GM11168 (cell line): Measurements from ENCODE around the gene SLC43A2.
"Not testable (repeated sequence)": the region's sequence is repeated elsewhere in the genome, so short reads cannot be mapped to it uniquely, and the experiment has no call there.

Source experiments
- in situ Hi-C: fragments of 300-500 bp; cut with MboI; formaldehyde crosslinking; loops from one replicate; pipeline ENCODE4 v1.12.0; 2022; ENCODE audit warnings: low sequenced_read_pairs; ENCODE audit not compliant: unreplicated experiment

Gene SLC43A2

DNA sequence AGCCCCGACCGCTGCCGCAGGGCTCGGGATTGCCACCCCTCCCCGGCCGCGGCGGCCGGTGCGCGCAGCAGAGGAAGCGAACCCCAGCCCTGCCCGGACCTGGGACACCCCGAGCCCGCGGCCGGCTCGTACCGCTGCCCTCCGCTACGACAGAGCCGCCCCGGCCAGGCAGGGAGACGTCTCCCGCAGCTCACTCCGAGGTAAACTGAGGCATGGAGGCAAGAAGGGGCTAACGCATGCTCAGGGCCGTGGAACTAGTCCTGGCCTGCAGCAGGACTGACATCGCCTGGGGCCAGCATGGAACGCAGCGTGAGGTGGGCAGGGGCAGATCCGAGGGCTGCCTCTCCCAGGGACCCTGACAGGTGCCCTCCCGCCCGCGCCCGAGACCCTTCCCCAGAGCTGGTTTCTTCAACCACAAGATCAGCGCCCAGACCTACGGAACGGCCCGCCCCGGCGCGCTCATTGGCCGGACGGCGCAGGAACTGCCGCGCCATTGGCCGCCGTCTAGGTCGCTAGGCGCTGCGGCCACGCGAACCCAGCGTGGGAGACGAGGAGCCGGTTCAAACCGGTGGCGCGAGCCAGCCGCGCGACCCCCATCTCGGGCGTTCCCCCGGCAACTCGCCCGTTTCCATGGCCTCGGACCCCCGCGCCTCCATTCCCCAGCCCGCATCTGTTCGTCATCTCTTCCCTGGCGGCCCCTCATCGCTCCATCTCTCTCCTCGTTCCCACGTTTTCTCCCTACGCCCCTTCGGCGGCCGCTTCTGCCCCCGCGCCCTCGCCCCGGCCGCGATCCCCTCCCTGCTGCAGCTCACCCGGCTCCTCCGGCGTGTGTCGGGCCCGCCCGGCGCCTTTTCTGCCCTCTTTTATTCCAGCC, at the start of gene SLC43A2:
Gene SLC43A2 (minus strand): TSS at position 853 of the 874 bp plus-strand sequence. CDS start 960 bp downstream, outside the sequence.
- in situ Hi-C loops, result no loop called here

DNA sequence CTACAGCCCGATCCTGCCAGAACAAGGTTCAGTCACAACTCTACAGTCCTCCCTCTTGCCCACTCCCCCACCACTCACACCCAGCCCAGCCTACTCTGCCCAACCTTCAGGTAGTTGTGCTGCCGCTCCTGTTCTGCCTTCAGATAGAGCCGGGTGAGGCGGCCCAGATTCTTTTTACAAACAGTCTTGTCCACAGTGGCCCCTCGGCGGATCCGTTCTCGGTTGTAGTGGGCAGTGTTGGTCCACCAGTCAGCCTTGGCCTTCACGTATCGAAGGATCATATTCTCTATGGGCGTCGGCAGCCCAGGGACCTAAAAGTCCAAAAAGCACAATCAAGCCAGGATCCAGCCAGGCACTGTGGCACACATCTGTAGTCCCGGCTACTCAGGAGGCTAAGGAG, 47.8 kb upstream of the SLC43A2 start:
- in situ Hi-C loops, result no loop called here

DNA sequence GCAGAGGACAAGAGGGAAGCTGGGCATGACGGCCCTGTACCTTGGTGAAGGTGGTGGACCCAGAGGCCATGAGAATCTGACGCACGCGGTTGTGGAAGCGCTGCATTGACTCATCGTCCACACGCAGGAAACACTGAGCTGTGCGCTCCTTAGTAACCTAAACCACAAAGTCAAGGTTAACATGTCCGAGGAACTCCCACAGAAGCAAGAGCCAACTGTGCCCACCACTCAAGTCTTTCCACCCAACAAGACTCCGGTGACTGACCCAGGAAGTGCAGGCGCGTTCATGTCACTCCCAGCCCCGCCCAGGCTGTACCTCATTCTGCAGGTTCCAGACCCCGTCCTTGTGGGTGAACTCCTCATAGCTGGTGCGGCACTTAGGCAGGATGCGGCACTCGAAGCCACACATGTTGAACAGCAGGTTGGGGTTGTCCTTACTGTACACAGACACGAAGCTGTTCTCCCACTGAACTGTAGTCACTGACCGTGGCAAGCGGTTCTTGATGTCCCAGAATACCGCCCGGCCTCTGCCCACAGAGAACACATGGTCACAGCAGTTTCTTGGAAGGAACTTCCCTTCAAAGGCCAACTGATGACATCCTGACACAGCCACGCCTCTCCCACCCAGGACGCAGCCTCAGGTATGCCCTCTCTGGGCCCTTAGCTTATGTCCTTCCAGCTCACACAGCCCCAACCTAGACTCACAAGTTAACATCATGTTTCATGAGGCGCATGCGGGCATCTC, 44.6 kb upstream of the SLC43A2 start:
- in situ Hi-C loops, result no loop called here

DNA sequence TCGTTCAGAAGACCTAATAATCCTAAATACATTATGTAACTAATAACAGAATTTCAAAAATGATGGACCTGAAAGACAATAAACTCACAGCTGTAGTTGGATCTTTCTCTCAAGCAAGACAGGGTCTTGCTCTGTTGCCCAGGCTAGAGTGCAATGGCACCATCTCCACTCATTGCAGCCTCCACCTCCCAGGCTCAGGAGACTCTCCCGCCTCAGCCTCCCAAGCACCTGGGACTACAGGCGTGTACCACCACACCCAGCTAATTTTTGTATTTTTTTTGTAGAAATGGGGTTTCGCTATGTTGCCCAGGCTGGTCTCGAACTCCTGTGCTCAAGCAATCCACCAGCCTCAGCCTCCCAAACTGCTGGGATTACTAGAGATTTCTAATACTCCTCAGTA, 35.3 kb upstream of the SLC43A2 start:
- in situ Hi-C loops, result not testable (repeated sequence)

DNA sequence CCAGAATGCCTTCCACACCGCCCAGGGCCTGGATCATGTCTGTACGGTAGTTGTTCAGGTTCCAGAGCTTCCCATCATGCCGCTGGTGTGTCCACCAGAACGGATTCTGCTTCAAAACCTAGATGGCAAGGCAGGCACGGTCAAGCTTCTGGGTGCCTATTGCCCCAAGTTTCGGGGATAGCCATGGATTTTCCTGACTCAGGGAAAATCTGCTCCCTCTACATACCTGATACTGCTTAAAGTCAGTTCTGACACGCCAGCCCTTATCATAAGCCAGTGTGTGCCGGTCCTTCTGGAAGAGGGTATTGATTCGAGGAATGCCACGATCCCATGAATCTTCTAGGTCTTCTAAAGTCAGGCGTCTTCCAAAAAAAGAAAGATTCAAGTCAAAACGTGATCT, 32.4 kb upstream of the SLC43A2 start:
- in situ Hi-C loops, result no loop called here

DNA sequence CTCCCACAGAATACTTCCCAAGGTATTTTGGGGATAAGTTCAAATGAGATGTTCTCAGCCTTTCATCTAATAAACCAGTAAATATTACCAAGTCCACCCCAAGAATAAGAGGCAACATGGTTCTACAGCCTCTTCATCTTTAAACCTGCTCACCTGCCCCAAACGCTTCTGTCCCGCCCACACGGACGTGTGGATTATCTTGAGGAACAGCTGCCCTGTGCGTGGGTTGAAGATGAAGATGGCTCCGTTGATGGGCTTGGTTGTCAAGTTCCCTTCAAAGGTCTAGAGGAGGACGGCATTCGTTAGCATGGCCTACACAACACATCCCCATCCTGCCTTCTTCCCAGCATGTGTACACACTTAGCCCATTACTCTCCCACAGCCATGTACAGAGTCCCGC, 29.5 kb upstream of the SLC43A2 start:
- in situ Hi-C loops, result no loop called here

DNA sequence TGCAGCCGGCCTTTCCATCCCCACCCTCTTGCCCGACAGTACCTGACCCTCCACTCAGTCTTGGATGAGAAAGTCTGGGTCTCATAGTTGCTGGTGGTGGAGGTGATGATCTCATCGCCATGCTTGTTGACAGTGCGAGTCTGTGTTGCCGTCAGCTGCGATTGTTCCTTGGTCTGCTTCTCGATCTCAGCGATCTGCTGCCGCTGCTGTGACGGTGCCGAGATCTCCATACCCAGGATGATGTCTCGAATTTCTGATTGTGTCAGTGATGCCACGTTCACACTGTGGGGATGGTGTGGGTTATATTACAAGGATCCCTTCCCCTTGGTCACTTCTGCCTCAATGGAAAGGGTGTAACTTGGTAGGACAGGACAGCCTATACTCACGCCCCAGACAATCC, 25.1 kb upstream of the SLC43A2 start:
- in situ Hi-C loops, result no loop called here

DNA sequence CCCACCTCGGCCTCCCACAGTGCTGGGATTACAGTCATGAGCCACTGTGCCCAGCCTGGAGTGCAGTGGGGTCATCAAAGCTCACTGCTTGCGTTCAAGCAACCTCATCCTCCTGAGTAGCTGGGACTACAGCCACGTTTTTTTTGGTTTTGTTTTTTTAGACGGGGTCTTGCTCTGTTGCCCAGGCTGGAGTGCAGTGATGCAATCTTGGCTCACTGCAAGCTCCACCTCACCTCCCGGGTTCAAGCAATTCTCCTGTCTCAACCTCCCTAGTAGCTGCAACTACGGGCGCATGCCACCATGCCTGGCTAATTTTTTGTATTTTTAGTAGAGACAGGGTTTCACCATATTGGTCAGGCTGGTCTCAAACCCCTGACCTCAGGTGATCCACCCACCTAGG, 24.2 kb upstream of the SLC43A2 start:
- in situ Hi-C loops, result not testable (repeated sequence)

DNA sequence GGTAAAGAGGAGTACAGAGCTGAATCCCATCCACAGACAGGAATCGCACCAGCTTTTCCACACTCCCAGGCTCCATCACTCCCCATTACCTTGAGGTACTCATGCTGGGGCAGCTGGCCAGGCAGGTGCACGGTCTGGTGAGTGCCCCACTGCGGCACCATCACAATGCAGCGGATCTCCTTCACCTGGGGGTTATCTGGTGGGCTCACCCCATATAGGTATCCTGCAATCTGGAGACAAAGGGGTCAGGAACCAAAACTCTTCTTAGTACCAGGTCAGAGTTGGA, 22.9 kb upstream of the SLC43A2 start:
- in situ Hi-C loops, result no loop called here

DNA sequence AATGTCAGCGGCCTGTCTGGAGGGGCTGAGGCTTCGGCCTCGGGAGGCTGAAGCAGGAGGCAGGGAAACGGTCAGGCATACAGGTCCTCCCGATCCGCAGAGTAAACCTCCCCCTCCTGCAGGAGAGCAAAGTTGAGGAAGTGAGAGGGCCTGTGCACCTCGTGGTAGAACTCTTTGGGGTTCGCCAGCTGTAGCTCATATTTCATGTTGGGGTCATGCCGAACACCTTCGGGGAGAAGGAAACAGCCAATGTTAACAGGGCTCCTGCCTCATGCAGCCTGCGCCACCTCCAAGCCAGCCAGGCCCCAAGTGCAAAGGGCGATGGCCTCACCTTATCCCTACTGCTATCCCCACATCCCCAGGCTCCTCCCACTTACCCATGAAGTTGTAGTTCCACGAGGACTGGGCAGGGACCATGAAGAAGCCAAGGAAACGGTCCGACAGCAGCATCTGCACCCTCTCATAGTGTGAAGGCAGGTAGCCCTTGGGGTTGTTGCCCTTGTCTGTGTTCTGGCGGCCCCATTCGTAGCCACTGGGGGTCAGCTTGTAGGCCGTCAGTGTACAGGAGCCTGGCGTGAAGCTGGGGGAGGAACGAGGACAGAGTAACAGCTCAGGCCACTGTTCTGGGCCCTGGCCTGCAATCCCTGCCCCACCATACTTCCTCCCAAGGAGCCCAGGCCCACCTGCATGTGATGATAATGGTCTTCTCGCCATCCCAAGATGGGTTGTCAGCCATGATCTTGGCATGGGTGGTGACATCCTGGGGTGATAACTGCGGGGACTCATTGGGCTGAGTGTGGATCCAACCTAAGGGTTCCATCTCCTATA, 22.3 kb upstream of the SLC43A2 start:
- in situ Hi-C loops, result no loop called here

DNA sequence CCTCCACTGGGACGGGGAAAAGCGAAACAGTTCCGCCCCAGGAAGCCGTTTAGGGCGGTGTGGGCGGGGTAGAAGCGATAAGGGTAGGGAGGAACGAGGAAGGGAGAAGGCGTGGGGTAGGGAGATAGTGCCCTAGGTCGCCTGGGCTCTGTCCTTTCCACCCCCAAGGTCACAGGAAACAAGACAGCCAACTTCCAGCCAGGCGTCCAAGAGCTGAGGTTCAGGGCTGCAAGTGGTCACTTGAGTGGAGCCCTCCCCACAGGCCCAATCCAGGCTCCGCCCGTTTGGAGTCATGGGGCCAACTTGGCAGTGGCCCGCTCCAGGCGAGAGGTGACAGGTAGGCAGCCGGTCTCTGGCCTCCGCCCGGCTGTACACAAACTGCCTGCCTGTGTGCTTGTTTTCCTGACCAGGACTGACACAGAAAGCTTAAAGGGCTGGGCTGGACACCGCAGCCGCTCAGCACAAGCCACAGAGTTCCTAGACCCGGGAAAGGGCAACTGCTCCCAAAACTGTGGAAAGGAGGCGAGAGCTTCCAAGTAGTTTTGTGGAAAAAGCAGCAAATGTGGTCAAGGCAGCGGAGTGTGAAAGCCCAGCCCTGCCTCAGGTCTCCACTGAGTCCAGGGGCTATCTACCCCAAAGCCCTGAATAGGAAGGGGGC, 21.3 kb upstream of the SLC43A2 start, which contains the start of gene RILP:
Gene RILP (minus strand): TSS at position 23 of the 658 bp plus-strand sequence. CDS start 62 bp downstream, outside the sequence.
- in situ Hi-C loops, result loop anchor here (10.0 kb wide), 1 partner anchor 275 kb away; no protein-coding TSS in a partner anchor

DNA sequence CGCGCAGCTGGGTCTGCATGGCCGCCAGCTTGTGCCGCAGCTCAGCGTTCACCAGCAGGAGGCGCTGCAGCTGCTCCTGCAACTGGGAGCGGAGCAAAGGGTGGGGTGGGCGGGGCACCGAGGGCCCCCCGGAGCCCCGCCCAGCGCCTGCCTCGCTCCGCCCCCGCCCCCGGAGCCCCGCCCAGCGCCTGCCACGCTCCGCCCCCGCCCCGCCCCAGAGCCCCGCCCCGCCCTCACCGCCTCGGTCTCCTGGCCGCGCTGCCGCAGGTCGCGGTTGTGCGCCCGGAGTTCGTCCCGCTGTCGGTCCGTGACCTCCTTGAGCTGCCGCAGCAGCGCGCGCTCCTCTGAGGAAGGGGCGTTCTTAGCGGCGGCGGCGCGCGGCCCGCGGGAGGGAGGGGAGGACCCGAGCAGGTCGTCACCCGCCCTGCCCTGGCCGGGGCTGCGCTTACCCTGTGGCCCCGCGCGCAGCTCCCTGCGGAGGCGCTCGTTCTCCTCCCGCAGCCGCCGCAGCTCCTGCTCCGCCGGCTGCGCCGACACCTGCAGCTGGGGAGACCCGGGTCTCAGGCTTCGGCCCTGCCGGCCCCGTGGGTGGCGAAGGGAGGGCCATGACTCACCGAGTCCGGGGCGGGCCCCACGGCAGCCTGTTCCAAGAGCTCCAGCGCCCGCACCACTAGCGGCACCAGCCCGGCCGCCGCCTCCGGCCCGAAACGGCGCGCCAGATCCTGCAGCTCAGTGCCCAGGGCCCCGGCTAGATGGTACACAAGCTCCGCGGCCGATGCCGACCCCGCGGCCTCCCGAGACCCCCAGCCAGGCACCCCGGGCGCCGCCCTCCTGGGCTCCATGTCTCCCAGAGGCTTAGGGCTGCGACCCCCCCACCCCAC, 20.6 kb upstream of the SLC43A2 start:
- in situ Hi-C loops, result loop anchor here (10.0 kb wide), 1 partner anchor 274 kb away; no protein-coding TSS in a partner anchor

DNA sequence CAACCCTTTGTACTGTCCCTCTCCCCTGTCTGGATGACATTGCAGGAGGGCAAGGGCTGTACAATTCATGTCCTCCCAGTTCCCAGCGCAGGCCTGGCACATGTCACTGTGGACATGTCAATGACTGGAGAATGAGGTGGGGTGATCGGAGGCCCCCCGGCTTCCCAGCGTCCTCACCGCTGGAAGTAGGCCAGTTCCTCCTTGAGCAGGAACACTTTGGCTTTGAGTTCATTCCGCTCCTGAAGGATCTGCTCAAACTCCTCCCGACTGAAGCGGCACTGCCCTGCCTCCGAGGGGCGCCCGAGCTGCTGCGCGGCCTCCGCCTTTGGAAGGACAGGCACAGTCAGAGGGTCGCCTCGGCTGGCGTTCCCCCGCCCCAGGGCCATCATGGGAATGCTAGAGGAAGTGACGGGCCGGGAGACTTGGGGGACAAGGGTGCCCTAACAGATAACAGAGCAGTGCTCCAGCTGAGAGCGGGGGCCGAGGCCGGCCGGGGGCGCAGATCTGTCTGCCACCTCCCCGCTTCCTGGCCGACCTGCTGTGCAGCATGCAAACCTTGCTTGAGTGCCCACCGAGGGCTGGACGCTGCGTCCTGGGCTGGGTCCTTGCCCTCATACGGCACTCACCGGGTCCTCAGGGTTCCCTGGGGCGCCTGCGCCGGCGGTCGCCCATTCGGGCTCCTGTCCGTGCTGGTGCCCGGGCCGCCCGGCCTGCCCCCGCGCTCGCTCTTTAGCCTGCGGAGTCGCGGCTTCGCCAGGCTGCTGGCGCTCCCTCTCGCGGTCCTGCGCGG, 19.7 kb upstream of the SLC43A2 start:
- in situ Hi-C loops, result loop anchor here (10.0 kb wide), 1 partner anchor 274 kb away; no protein-coding TSS in a partner anchor

DNA sequence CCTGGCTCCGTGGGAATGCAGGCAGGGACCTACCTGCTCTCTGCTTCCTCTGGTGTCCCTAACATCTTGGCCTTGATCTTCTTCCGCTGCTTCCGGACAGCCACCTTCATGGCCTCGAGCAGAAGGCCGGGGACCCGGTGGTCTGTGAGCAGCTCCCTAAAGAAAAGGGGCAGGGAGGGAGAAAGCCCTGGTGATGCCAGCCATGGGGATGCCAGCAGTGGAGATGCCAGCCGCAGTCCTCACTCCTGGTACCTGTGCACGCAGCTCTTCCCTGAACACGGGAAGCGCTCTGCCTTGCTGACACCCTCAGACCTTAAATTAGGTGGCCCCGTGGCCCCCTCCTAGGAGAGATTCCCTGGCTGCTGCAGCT, 19.2 kb upstream of the SLC43A2 start:
- in situ Hi-C loops, result loop anchor here (10.0 kb wide), 1 partner anchor 273 kb away; no protein-coding TSS in a partner anchor

DNA sequence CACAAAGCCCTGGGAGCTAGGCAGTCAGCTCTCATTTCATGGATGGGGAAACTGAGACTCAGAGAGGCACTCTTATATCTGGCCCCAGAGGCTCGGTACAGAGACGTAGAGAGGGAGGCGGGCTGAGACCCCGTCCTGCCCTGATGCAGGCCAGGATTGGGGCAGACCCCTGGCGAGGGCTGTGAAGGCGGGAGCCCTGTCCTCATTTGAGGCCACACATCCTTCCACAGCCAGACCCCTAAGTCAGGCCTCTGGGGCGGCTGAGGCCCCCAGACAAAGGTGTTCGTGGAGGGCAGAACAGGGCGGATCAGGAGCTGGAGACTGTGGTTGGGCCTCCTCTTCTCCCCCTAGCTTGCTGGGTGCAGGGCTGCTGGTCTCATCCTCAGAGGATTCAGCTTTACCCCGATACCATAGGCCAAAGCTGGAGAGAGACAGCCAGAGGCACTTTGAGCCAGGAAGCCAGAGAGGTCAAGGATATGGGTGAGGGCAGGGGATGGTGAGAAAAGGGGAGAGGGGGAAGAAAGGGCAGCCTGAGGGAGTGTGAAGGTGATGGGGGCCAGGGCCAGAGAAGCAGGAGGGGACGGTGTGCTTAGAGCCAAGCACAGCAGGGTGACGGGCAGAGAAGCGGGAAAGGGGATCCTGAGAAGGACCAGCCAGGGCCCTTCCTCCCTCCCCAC, 17.7 kb upstream of the SLC43A2 start:
- in situ Hi-C loops, result loop anchor here (10.0 kb wide), 1 partner anchor 272 kb away; no protein-coding TSS in a partner anchor

DNA sequence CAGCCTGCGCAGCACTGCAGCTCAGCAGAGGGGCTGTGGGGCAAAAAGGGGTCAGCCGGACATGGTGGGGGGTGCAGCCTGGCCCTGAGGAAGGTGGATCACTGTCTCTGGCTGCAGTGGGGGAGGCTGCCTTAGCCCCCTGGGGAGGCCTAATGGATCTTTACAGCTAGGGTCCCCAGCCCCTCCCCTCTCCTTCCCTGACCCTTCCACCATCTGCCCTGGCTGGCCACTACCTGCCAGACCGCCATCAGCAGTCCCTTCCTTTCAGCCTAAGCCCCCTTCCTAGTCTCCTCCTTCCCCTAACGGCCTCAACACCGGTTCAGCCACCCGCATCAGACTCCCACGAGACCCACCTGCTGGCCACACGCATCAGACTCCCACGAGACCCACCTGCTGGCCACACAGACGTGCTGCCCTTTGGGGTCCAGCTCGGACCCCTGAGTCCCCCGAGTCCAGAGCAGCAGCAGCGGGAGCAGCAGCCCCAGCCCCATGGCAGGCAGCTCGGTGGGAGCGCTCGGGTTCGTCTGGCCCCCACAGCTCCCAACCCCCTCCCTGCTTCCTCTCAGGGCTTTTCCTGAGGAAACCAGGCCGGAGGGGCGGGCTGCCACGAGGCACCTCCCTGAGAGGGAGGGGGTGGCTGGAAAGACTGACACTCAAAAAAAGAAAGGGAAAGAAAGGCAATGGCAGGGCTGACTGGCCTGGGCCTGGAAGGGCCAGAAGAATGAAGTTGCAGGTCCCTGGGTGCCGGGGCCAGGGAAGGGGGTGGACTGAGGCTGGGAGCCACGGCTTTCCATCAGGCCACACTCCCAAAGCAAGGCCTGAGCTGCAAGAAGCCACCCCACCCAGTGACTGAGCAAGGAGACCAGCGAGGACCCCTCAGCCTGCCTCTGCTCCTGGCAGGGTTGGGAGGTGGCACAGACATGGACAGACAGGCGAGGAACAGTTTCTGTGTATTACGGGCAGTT, 16.9 kb upstream of the SLC43A2 start, which contains the start of gene SCARF1:
Gene SCARF1 (minus strand): TSS at position 526 of the 965 bp plus-strand sequence. CDS start 35 bp downstream, at position 491.
- in situ Hi-C loops, result loop anchor here (10.0 kb wide), 1 partner anchor 271 kb away; no protein-coding TSS in a partner anchor
